Inflammatory macrophage treated with lipopolysaccharide for 1 hour (primary cell): Measurements from ENCODE around the gene SORCS3.

Source experiments
- DNase-seq, 2 donors: peaks; one replicate each; pipeline ENCODE4 v3.0.0-alpha.2; 2020 to 2022

The SORCS3 gene

GRCh38 chr10:105274556-105275070 is 633.5 kb downstream of the SORCS3 start:
- DNase-seq: no peak

- no peak for DNase-seq
Measured at GRCh38 chr10:105278439-105278838, 637.3 kb downstream of the SORCS3 start.

GRCh38 chr10:105279101-105279500 is 638.0 kb downstream of the SORCS3 start:
- DNase-seq: no peak

- DNase-seq: no peak
Measured at GRCh38 chr10:105280895-105281294, 639.8 kb downstream of the SORCS3 start.

- no peak for DNase-seq
Measured at GRCh38 chr10:105284476-105285215, 643.6 kb downstream of the SORCS3 start.

GRCh38 chr10:105288026-105288425 is 646.9 kb downstream of the SORCS3 start:
- no peak for DNase-seq

- no peak for DNase-seq
Measured at GRCh38 chr10:105288613-105289012, 647.5 kb downstream of the SORCS3 start.

GRCh38 chr10:105291571-105291970 is 650.5 kb downstream of the SORCS3 start:
- DNase-seq: no peak

GRCh38 chr10:105292236-105292635 is 651.1 kb downstream of the SORCS3 start:
- DNase-seq: no peak
